WTC11 (cell line): Measurements from ENCODE around the gene CCR2.

Source experiments
- CTCF ChIP-seq: fragments of 200-600 bp; IDR thresholded peaks from 2 replicates; pipeline ENCODE4 v1.8.0; 2022; ENCODE audit warnings: antibody characterized with exemption
- SMAD3 ChIP-seq: sonication (generic); formaldehyde crosslinking; IDR thresholded peaks from 2 replicates; pipeline ENCODE4 v1.8.0; 2022; ENCODE audit warnings: missing genetic modification reagents, mild to moderate bottlenecking, borderline replicate concordance
- SP1 ChIP-seq: sonication (generic); formaldehyde crosslinking; conservative IDR thresholded peaks from 2 replicates; pipeline ENCODE4 v1.8.1; 2022; ENCODE audit warnings: missing genetic modification reagents
- TCF7 ChIP-seq: sonication (generic); formaldehyde crosslinking; IDR thresholded peaks from 2 replicates; pipeline ENCODE4 v1.8.0; 2022; ENCODE audit warnings: mild to moderate bottlenecking, low read depth, missing genetic modification reagents, moderate library complexity
- ZBTB21 ChIP-seq: sonication (generic); formaldehyde crosslinking; IDR thresholded peaks from 2 replicates; pipeline ENCODE4 v1.8.1; 2023; ENCODE audit warnings: mild to moderate bottlenecking, missing genetic modification reagents, borderline replicate concordance
- ZNF396 ChIP-seq: fragments of 250-450 bp; sonication (Bioruptor Pico); IDR thresholded peaks from 2 replicates; pipeline ENCODE4 v1.8.0; 2021; ENCODE audit warnings: mild to moderate bottlenecking, moderate library complexity, borderline replicate concordance

GRCh38 chr3:46365737-46366524 is 12.0 kb downstream of the CCR2 start:
- no peak for TF ChIP-seq SP1 (CRISPR knock-in tag)
- no peak for TF ChIP-seq CTCF
- no peak for TF ChIP-seq ZNF396
- TF ChIP-seq SMAD3 (CRISPR knock-in tag) = no peak
- no peak for TF ChIP-seq TCF7 (CRISPR knock-in tag)
- TF ChIP-seq ZBTB21 (CRISPR knock-in tag) = no peak
